HepG2 (cell line): Measurements from ENCODE around the gene FASTK. TPM values are rescaled to one million over a fixed set of nuclear protein-coding genes. Genes with fewer than 3 reads are reported as not detected.

ENCODE experiments used
- ATAC-seq: fragments of 200-7000 bp; cut with Tn5 transposase; 3 replicates; pipeline ENCODE4 v1.9.1; 2020; ENCODE audit warnings: mild to moderate bottlenecking, moderate library complexity
- BruUV-seq: library from RNA; stranded (reverse); fragments of 400-500 nt; replicated peaks from 2 replicates; lab custom pipeline; 2021; lab: Mats Ljungman, UMichigan
- CTCF ChIA-PET: fragments of 300-600 bp; formaldehyde crosslinking; extraction: SDS; loops from one replicate; lab custom pipeline; 2021; ENCODE audit warnings: low total read pairs, inconsistent platforms, low intra/inter-chr PET ratio; lab: Yijun Ruan, JAX
- POLR2A ChIA-PET: fragments of 350-600 bp; sonication (Branson Sonifier 250); formaldehyde crosslinking; loops from one replicate; lab custom pipeline; 2020; ENCODE audit warnings: antibody characterized with exemption, inconsistent platforms; lab: Yijun Ruan, JAX
- DNase-seq: peaks from one replicate; pipeline ENCODE4 v3.0.0-alpha.2; 2015; ENCODE audit warnings: low spot score
- FAIRE-seq: peaks from 3 replicates; lab custom pipeline; 2011; peaks lifted over from hg19 to GRCh38; lab: Jason Lieb, UNC
- H2AFZ ChIP-seq: one replicate; pipeline ENCODE4 v1.6.1; 2011; ENCODE audit warnings: low read length, inconsistent platforms
- H3K27ac ChIP-seq: fragments of 300-600 bp; 3 replicates; pipeline ENCODE4 v1.8.0; 2011; ENCODE audit warnings: mixed run types, mild to moderate bottlenecking, mixed read lengths, low read length, inconsistent platforms; ENCODE audit not compliant: insufficient read depth; ENCODE audit errors: extremely low read length
- H3K27me3 ChIP-seq, 2 experiments: fragments of 200-600 bp in 1 of 2; 2 replicates in 1 of 2; 3 replicates in 1 of 2; pipeline versions ENCODE4 v1.6.0 to v1.8.0; 2011; ENCODE audit warnings: low read length in 2 of 2, mild to moderate bottlenecking in 2 of 2, moderate library complexity in 2 of 2, inconsistent platforms in 1 of 2; ENCODE audit not compliant: insufficient read depth in 2 of 2, control insufficient read depth in 1 of 2
- H3K36me3 ChIP-seq, 2 experiments: fragments of 200-600 bp in 1 of 2; replicated peaks in 1 of 2; 2 replicates in 1 of 2; 3 replicates in 1 of 2; pipeline versions ENCODE4 v1.5.1 to v1.8.0; 2011; ENCODE audit warnings: low read length in 2 of 2, inconsistent platforms in 1 of 2; ENCODE audit not compliant: insufficient read depth in 2 of 2, control insufficient read depth in 1 of 2
- H3K4me1 ChIP-seq: 2 replicates; pipeline ENCODE4 v1.5.1; 2012; ENCODE audit warnings: low read length, inconsistent platforms; ENCODE audit not compliant: insufficient read depth
- H3K4me2 ChIP-seq: 2 replicates; pipeline ENCODE4 v1.6.0; 2011; ENCODE audit warnings: low read depth, low read length, inconsistent platforms
- H3K4me3 ChIP-seq, 3 experiments: fragments of 200-600 bp in 1 of 3; sonication (generic), shearing (Covaris generic) in 1 of 3; replicated peaks in 1 of 3; 2 replicates each; pipeline ENCODE4 v1.5.1; 2011 to 2016; ENCODE audit warnings: low read length in 3 of 3, inconsistent platforms in 2 of 3, low read depth in 2 of 3, mild to moderate bottlenecking in 2 of 3, control low read depth in 1 of 3, mixed read lengths in 1 of 3; ENCODE audit not compliant: insufficient read depth in 1 of 3
- H3K79me2 ChIP-seq: one replicate; pipeline ENCODE4 v1.6.1; 2011; ENCODE audit warnings: low read length, inconsistent platforms; ENCODE audit not compliant: insufficient read depth
- H3K9ac ChIP-seq: 2 replicates; pipeline ENCODE4 v1.6.0; 2011; ENCODE audit warnings: mild to moderate bottlenecking, low read depth, low read length, inconsistent platforms; ENCODE audit not compliant: insufficient read depth
- H3K9me3 ChIP-seq: 2 replicates; pipeline ENCODE4 v1.5.1; 2012; ENCODE audit warnings: mild to moderate bottlenecking, low read length
- H4K20me1 ChIP-seq: 2 replicates; pipeline ENCODE4 v1.6.0; 2011; ENCODE audit warnings: inconsistent platforms, mild to moderate bottlenecking, low read length, moderate library complexity; ENCODE audit not compliant: insufficient read depth
- ESRRA ChIP-seq: sonication (generic); formaldehyde crosslinking; IDR thresholded peaks from 2 replicates; pipeline ENCODE4 v1.5.1; 2020; ENCODE audit warnings: mild to moderate bottlenecking, low read depth, missing genetic modification reagents
- GZF1 ChIP-seq: sonication (generic); formaldehyde crosslinking; IDR thresholded peaks from 2 replicates; pipeline ENCODE4 v1.5.1; 2020; ENCODE audit warnings: mild to moderate bottlenecking, missing genetic modification reagents
- KDM5B ChIP-seq: sonication (generic); formaldehyde crosslinking; IDR thresholded peaks from 2 replicates; pipeline ENCODE4 v1.4.0; 2020; ENCODE audit warnings: missing genetic modification reagents, mild to moderate bottlenecking, borderline replicate concordance
- NFE2L1 ChIP-seq: sonication (generic); formaldehyde crosslinking; IDR thresholded peaks from 2 replicates; pipeline ENCODE4 v1.4.0; 2020; ENCODE audit warnings: missing genetic modification reagents, mild to moderate bottlenecking, borderline replicate concordance
- NR2F1 ChIP-seq, 2 experiments: fragments of 450-650 bp in 1 of 2; formaldehyde crosslinking in 1 of 2; IDR thresholded peaks; 2 replicates each; pipeline versions ENCODE4 v1.5.0 to v1.6.1; 2016 to 2020; ENCODE audit warnings: mild to moderate bottlenecking in 1 of 2, missing compliant biosample characterization in 1 of 2, missing genetic modification reagents in 1 of 2, moderate library complexity in 1 of 2
- RELA ChIP-seq: sonication (generic); formaldehyde crosslinking; IDR thresholded peaks from 2 replicates; pipeline ENCODE4 v1.4.0; 2020; ENCODE audit warnings: missing genetic modification reagents
- SOX5 ChIP-seq: IDR thresholded peaks from 2 replicates; pipeline ENCODE4 v1.6.1; 2016; ENCODE audit warnings: borderline replicate concordance
- ZNF337 ChIP-seq: sonication (generic); formaldehyde crosslinking; IDR thresholded peaks from 2 replicates; pipeline ENCODE4 v1.5.1; 2020; ENCODE audit warnings: missing genetic modification reagents, low read depth, mild to moderate bottlenecking, borderline replicate concordance
- ZNF709 ChIP-seq: sonication (generic); formaldehyde crosslinking; IDR thresholded peaks from 2 replicates; pipeline ENCODE4 v1.5.0; 2020; ENCODE audit warnings: mild to moderate bottlenecking, missing genetic modification reagents
- ZSCAN29 ChIP-seq: sonication (generic); formaldehyde crosslinking; conservative IDR thresholded peaks from 2 replicates; pipeline ENCODE4 v1.4.0; 2020; ENCODE audit warnings: mild to moderate bottlenecking, missing genetic modification reagents
- WGBS: methylation state at CpG from one replicate; pipeline ENCODE4 v1.1.6; 2017; ENCODE audit warnings: low lambda C conversion rate; 5-methylcytosine and 5-hydroxymethylcytosine counted together
- in situ Hi-C: cut with HindIII; loops from 2 replicates; pipeline ENCODE4 v1.10.0; 2017; ENCODE audit warnings: low pct_unique_long_range_greater_than_20kb; ENCODE audit not compliant: extremely low pct_ligation_motif_present
- intact Hi-C: fragments of 100-400 bp; cut with micrococcal nuclease; formaldehyde crosslinking; loops from one replicate; pipeline ENCODE4 v1.10.0; 2022; ENCODE audit not compliant: unreplicated experiment
- polyA plus RNA-seq, 8 experiments: library from polyadenylated mRNA; depleted of rRNA in 3 of 8; stranded (reverse) in 7 of 8; unstranded in 1 of 8; fragments of >200 nt; fragmentation: Illumina TruSeq in 4 of 8; extraction: Trizol in 4 of 8; gene quantifications; 2 replicates each; pipeline versions ENCODE4 v1.2.1 to v1.2.3, GENCODE V29; 2011 to 2016; ENCODE audit warnings: low read depth in 4 of 8, missing spikeins in 1 of 8, mixed read lengths in 1 of 8; ENCODE audit not compliant: insufficient read depth in 1 of 8
- total RNA-seq, 5 experiments: library from RNA; depleted of rRNA; stranded (reverse); fragments of >200 nt; fragmentation: Illumina TruSeq; extraction: Trizol; gene quantifications; 2 replicates each; pipeline ENCODE4 v1.2.3, GENCODE V29; 2016; ENCODE audit warnings: low read depth in 1 of 5
- TF ChIP-seq, protein P1 (sequence below): IDR thresholded peaks from 2 replicates; pipeline ENCODE4 v1.4.0; 2020; ENCODE audit warnings: mild to moderate bottlenecking, missing genetic modification reagents
- TF ChIP-seq, protein P2 (sequence below): sonication (generic); formaldehyde crosslinking; IDR thresholded peaks from 2 replicates; pipeline ENCODE4 v1.5.0; 2020; ENCODE audit warnings: mild to moderate bottlenecking, missing genetic modification reagents, borderline replicate concordance
- TF ChIP-seq, protein P3 (sequence below): sonication (generic); formaldehyde crosslinking; IDR thresholded peaks from 2 replicates; pipeline ENCODE4 v1.9.0; 2022; ENCODE audit warnings: missing genetic modification reagents, mild to moderate bottlenecking, borderline replicate concordance

FASTK gene
- total and polyA plus RNA-seq, 2 of the 13 experiments (the other 11 are each of a cell fraction or from before 2014, with no cell fraction given), result 52.9 to 55.7 TPM

DNA sequence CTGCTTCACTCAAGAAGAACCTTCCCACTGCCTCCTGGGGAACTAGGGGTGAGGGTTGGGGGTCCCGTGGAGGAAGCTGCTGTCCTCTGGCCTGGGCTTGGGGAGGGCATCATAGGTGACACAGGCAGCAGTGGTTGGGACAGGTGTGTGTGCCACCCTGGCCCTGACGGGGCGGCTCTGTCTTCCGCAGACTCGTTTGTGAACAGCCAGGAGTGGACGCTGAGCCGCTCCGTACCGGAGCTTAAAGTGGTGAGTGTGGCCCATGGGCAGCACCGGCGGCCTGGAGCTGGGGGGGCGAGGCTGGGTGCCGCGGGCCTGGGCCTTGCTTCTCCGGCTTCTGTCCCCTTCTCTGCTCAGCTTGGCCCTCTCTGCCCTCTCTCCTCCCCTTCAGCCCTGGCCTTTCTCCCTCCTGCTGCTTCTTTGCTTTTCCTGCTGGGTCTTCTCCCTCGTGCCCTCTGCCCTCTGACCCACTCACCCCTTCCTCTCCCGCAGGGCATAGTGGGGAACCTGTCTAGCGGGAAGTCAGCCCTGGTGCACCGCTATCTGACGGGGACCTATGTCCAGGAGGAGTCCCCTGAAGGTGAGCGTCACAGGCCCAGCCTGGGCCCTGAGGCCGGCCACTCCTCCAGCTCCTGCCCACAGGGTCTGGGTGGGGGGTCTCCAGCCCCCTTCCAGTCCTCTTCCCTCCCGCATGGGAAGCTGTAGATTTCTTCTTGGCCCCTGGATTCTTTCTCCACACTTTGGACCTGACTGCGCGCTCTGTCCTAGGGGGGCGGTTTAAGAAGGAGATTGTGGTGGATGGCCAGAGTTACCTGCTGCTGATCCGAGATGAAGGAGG is 36.2 kb upstream of the FASTK start (continued):
- TF ChIP-seq, protein P1, sequence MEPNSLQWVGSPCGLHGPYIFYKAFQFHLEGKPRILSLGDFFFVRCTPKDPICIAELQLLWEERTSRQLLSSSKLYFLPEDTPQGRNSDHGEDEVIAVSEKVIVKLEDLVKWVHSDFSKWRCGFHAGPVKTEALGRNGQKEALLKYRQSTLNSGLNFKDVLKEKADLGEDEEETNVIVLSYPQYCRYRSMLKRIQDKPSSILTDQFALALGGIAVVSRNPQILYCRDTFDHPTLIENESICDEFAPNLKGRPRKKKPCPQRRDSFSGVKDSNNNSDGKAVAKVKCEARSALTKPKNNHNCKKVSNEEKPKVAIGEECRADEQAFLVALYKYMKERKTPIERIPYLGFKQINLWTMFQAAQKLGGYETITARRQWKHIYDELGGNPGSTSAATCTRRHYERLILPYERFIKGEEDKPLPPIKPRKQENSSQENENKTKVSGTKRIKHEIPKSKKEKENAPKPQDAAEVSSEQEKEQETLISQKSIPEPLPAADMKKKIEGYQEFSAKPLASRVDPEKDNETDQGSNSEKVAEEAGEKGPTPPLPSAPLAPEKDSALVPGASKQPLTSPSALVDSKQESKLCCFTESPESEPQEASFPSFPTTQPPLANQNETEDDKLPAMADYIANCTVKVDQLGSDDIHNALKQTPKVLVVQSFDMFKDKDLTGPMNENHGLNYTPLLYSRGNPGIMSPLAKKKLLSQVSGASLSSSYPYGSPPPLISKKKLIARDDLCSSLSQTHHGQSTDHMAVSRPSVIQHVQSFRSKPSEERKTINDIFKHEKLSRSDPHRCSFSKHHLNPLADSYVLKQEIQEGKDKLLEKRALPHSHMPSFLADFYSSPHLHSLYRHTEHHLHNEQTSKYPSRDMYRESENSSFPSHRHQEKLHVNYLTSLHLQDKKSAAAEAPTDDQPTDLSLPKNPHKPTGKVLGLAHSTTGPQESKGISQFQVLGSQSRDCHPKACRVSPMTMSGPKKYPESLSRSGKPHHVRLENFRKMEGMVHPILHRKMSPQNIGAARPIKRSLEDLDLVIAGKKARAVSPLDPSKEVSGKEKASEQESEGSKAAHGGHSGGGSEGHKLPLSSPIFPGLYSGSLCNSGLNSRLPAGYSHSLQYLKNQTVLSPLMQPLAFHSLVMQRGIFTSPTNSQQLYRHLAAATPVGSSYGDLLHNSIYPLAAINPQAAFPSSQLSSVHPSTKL (CRISPR knock-in tag), result no peak
- TF ChIP-seq RELA (CRISPR knock-in tag), result no peak

DNA sequence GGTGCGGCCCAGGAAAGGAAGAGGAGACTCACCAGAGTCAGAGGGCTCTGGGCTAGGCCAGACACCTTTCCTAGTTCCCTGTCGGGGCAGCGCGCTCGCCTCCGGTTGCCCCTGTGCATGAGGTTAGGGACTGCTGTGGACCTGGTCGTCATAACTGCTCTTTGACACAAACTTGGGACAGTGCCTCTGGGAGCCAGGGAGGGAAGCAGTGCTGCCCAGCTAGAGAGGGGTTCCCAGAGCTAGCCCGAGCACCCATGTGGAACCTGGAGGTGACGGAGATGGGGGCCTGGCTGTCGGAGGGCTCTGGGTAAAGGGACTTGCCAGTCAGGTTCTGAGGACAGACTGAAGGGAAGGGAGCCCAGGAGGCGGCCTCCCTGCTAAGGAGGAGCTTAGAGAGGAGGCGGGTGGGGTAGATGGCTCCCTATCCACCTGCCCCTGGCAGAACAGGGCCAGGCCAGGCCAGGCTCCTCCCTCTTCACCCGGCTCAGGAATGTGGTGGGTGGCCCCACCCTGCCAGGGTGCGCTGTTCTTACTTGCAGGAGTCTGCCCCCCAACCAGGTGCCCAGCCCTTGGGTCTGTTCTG is 35.3 kb upstream of the FASTK start:
- no peak for FAIRE-seq
- BruUV-seq, result no TSS peak
- H3K4me2 ChIP-seq, result no peak overlapping the region
- no peak overlapping the region for H3K27ac ChIP-seq
- peaks cover 27% of the 10 kb centered on the region; the same call in 1 of the 2 replicates for H4K20me1 ChIP-seq
- intact Hi-C loops, result no loop called here
- H3K79me2 ChIP-seq, result peaks cover 22% of the 10 kb centered on the region
- H3K27me3 ChIP-seq, result no peaks in the 10 kb centered on the region
- no peaks in the 10 kb centered on the region for H3K4me1 ChIP-seq
- ChIA-PET CTCF (no interaction called here), POLR2A (no interaction called here)
- 98% methylated on average over 8 of the region's 14 CpGs for WGBS
- DNase-seq, result no peak
- no peak for ATAC-seq
- no peaks in the 10 kb centered on the region for H3K9me3 ChIP-seq
- H3K36me3 ChIP-seq, result peaks cover 20 to 64% of the 10 kb centered on the region in 2 experiments; a peak in 4 of 5 replicates
- no peak overlapping the region for H2AFZ ChIP-seq
- in situ Hi-C loops, result no loop called here
- no peak overlapping the region for H3K9ac ChIP-seq
- no peak overlapping the region for H3K4me3 ChIP-seq
- TF ChIP-seq ZSCAN29 (no peak), ZNF337 (no peak), NFE2L1 (no peak), SOX5 (CRISPR knock-in tag) (no peak), ESRRA (CRISPR knock-in tag) (no peak), NR2F1 (CRISPR knock-in tag; IDR thresholded peaks at IDR 0.05) (no peak), KDM5B (CRISPR knock-in tag) (no peak), ZNF709 (CRISPR knock-in tag) (no peak), GZF1 (no peak)
- TF ChIP-seq, protein P2, sequence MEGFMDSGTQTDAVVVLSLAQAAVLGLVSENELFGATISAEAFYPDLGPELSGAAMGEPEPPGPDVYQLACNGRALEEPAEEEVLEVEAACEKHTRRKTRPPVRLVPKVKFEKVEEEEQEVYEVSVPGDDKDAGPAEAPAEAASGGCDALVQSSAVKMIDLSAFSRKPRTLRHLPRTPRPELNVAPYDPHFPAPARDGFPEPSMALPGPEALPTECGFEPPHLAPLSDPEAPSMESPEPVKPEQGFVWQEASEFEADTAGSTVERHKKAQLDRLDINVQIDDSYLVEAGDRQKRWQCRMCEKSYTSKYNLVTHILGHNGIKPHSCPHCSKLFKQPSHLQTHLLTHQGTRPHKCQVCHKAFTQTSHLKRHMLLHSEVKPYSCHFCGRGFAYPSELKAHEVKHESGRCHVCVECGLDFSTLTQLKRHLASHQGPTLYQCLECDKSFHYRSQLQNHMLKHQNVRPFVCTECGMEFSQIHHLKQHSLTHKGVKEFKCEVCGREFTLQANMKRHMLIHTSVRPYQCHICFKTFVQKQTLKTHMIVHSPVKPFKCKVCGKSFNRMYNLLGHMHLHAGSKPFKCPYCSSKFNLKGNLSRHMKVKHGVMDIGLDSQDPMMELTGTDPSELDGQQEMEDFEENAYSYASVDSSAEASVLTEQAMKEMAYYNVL (CRISPR knock-in tag), result no peak
- TF ChIP-seq, protein P3, sequence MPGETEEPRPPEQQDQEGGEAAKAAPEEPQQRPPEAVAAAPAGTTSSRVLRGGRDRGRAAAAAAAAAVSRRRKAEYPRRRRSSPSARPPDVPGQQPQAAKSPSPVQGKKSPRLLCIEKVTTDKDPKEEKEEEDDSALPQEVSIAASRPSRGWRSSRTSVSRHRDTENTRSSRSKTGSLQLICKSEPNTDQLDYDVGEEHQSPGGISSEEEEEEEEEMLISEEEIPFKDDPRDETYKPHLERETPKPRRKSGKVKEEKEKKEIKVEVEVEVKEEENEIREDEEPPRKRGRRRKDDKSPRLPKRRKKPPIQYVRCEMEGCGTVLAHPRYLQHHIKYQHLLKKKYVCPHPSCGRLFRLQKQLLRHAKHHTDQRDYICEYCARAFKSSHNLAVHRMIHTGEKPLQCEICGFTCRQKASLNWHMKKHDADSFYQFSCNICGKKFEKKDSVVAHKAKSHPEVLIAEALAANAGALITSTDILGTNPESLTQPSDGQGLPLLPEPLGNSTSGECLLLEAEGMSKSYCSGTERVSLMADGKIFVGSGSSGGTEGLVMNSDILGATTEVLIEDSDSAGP (CRISPR knock-in tag), result no peak
